Measurements from ENCODE around the gene CXCR6. TPM values are rescaled to one million over a fixed set of nuclear protein-coding genes. Genes with fewer than 3 reads are reported as not detected.

The CXCR6 gene
- total RNA-seq, 4 donors from 2014 or later = 0.29 to 0.51 TPM; not detected in 2

GRCh38 chr3:45966950-45967640 is 23.8 kb downstream of the CXCR6 start:
- Histone ChIP-seq H3K4me1 (peaks cover 30 to 63% of the 10 kb centered on the region in 2 donors), H3K9me3 (no peaks in the 10 kb centered on the region), H3K27ac (peak overlapping the region; percentile 57 to 100 (median 98)), H3K27me3 (no peaks in the 10 kb centered on the region), H3K4me3 (no peak overlapping the region), H3K36me3 (peaks cover 0 to 92% of the 10 kb centered on the region in 2 donors)
- no peak for TF ChIP-seq POLR2A (IDR thresholded peaks at IDR 0.05)
- no peak for TF ChIP-seq CTCF (IDR thresholded peaks at IDR 0.05 in 4 of 5, conservative IDR thresholded peaks at IDR 0.05 in 1 of 5)
- in situ Hi-C loops (cut with MboI; ENCODE audit: low sequenced_read_pairs in 4 of 4) (no loop called here), intact Hi-C loops (cut with DNase I; ENCODE audit: low total_unique reads) (no loop called here)
- ATAC-seq (no peak), DNase-seq (no peak)

GRCh38 chr3:45967724-45968123 is 24.5 kb downstream of the CXCR6 start:
- intact Hi-C loops (cut with DNase I; ENCODE audit: low total_unique reads) (no loop called here), in situ Hi-C loops (cut with MboI; ENCODE audit: low sequenced_read_pairs in 4 of 4) (no loop called here)
- Histone ChIP-seq H3K27ac (peak overlapping the region; percentile 57 to 100 (median 98)), H3K4me3 (no peak overlapping the region), H3K4me1 (peaks cover 36 to 69% of the 10 kb centered on the region in 2 donors), H3K9me3 (no peaks in the 10 kb centered on the region), H3K36me3 (peaks cover 0 to 86% of the 10 kb centered on the region in 2 donors), H3K27me3 (no peaks in the 10 kb centered on the region)
- DNase-seq = peak; percentile 82 to 92
- no peak for TF ChIP-seq CTCF (IDR thresholded peaks at IDR 0.05 in 4 of 5, conservative IDR thresholded peaks at IDR 0.05 in 1 of 5)
- TF ChIP-seq POLR2A (IDR thresholded peaks at IDR 0.05) = no peak
- peak; percentile 55 to 77 for ATAC-seq

GRCh38 chr3:45968149-45968548 is 24.9 kb downstream of the CXCR6 start:
- Histone ChIP-seq H3K27me3 (no peaks in the 10 kb centered on the region), H3K4me1 (peaks cover 36 to 71% of the 10 kb centered on the region in 2 donors), H3K36me3 (peaks cover 0 to 82% of the 10 kb centered on the region in 2 donors), H3K9me3 (no peaks in the 10 kb centered on the region), H3K27ac (peak overlapping the region; percentile 57 to 100 (median 98)), H3K4me3 (no peak overlapping the region)
- in situ Hi-C loops (cut with MboI; ENCODE audit: low sequenced_read_pairs in 4 of 4) (no loop called here), intact Hi-C loops (cut with DNase I; ENCODE audit: low total_unique reads) (no loop called here)
- TF ChIP-seq POLR2A (IDR thresholded peaks at IDR 0.05) = no peak
- TF ChIP-seq CTCF (IDR thresholded peaks at IDR 0.05 in 4 of 5, conservative IDR thresholded peaks at IDR 0.05 in 1 of 5) = no peak
- no peak for DNase-seq
- ATAC-seq = peak in 1 of 2 donors; percentile 2

- H3K27ac ChIP-seq = peak overlapping the region; percentile 73 to 100 (median 98)
- in situ Hi-C loops (cut with MboI; ENCODE audit: low sequenced_read_pairs in 4 of 4) (no loop called here), intact Hi-C loops (cut with DNase I; ENCODE audit: low total_unique reads) (no loop called here)
- TF ChIP-seq CTCF (IDR thresholded peaks at IDR 0.05 in 4 of 5, conservative IDR thresholded peaks at IDR 0.05 in 1 of 5) (no peak), POLR2A (IDR thresholded peaks at IDR 0.05) (no peak)
- H3K9me3 ChIP-seq = no peaks in the 10 kb centered on the region
- no peaks in the 10 kb centered on the region for H3K27me3 ChIP-seq
- DNase-seq (no peak), ATAC-seq (no peak)
- peaks cover 0 to 82% of the 10 kb centered on the region in 2 donors for H3K36me3 ChIP-seq
- peaks cover 36 to 73% of the 10 kb centered on the region in 2 donors for H3K4me1 ChIP-seq
- no peak overlapping the region for H3K4me3 ChIP-seq
These were observed 25.4 kb downstream of the CXCR6 start for GRCh38 chr3:45968706-45969105.

Measured in gastrocnemius medialis (tissue), 4 donors.